ENCODE results near the gene CORO2A. TPM values are rescaled to one million over a fixed set of nuclear protein-coding genes. Genes with fewer than 3 reads are reported as not detected.

CORO2A gene
- total and polyA plus RNA-seq, 8 donors, result 2.8 to 26.7 (median 10.7) TPM

GRCh38 chr9:98201749-98202148 is 9.3 kb upstream of the CORO2A start:
- Histone ChIP-seq H3K36me3 (peaks cover 0 to 53% (median 32%) of the 10 kb centered on the region in 4 donors), H3K4me3 (no peak overlapping the region), H3K4me1 (peaks cover 8 to 10% (median 9%) of the 10 kb centered on the region in 4 donors), H3K27me3 (no peaks in the 10 kb centered on the region), H3K9me3 (no peaks in the 10 kb centered on the region), H3K27ac (no peak overlapping the region)
- intact Hi-C loops (cut with DNase I; ENCODE audit: low total_unique reads), result no loop called here
- WGBS, 5 donors, result 85 to 95% (median 92%) methylated on average over 6 to 7 of the region's 7 CpGs
- TF ChIP-seq POLR2AphosphoS5 (IDR thresholded peaks at IDR 0.05), result no peak
- TF ChIP-seq POLR2A (IDR thresholded peaks at IDR 0.05), result no peak
- TF ChIP-seq CTCF (IDR thresholded peaks at IDR 0.05), result no peak
- TF ChIP-seq EP300 (IDR thresholded peaks at IDR 0.05), result no peak
- no peak for DNase-seq

GRCh38 chr9:98201102-98201501 is 8.7 kb upstream of the CORO2A start:
- H3K4me1 ChIP-seq, result peaks cover 3 to 8% (median 7%) of the 10 kb centered on the region in 4 donors
- intact Hi-C loops (cut with DNase I; ENCODE audit: low total_unique reads), result no loop called here
- no peaks in the 10 kb centered on the region for H3K27me3 ChIP-seq
- no peak overlapping the region for H3K4me3 ChIP-seq
- H3K36me3 ChIP-seq, result peaks cover 0 to 53% (median 32%) of the 10 kb centered on the region in 4 donors
- no peak for DNase-seq
- WGBS, 5 donors, result 82 to 90% (median 87%) methylated on average over 5 to 6 of the region's 6 CpGs
- no peak overlapping the region for H3K27ac ChIP-seq
- TF ChIP-seq POLR2AphosphoS5 (IDR thresholded peaks at IDR 0.05) (no peak), POLR2A (IDR thresholded peaks at IDR 0.05) (no peak)
- H3K9me3 ChIP-seq, result no peaks in the 10 kb centered on the region

GRCh38 chr9:98199388-98200033 is 7.1 kb upstream of the CORO2A start:
- H3K4me3 ChIP-seq, result no peak overlapping the region
- DNase-seq, result no peak
- no peaks in the 10 kb centered on the region for H3K9me3 ChIP-seq
- WGBS, 5 donors, result 87 to 95% (median 93%) methylated on average over 20 of the region's 20 CpGs
- no peak overlapping the region for H3K27ac ChIP-seq
- intact Hi-C loops (cut with DNase I; ENCODE audit: low total_unique reads), result no loop called here
- no peaks in the 10 kb centered on the region for H3K4me1 ChIP-seq
- H3K27me3 ChIP-seq, result no peaks in the 10 kb centered on the region
- TF ChIP-seq POLR2AphosphoS5 (IDR thresholded peaks at IDR 0.05) (no peak), POLR2A (IDR thresholded peaks at IDR 0.05) (no peak), EP300 (IDR thresholded peaks at IDR 0.05) (no peak), CTCF (IDR thresholded peaks at IDR 0.05) (no peak)
- peaks cover 0 to 53% (median 32%) of the 10 kb centered on the region in 4 donors for H3K36me3 ChIP-seq

- TF ChIP-seq EP300 (IDR thresholded peaks at IDR 0.05) (no peak), POLR2A (IDR thresholded peaks at IDR 0.05) (no peak), CTCF (IDR thresholded peaks at IDR 0.05) (no peak), POLR2AphosphoS5 (IDR thresholded peaks at IDR 0.05) (no peak)
- intact Hi-C loops (cut with DNase I; ENCODE audit: low total_unique reads), result no loop called here
- no peak for DNase-seq
- Histone ChIP-seq H3K27ac (no peak overlapping the region), H3K4me1 (peaks cover 12 to 24% (median 20%) of the 10 kb centered on the region in 4 donors), H3K4me3 (no peak overlapping the region), H3K27me3 (no peaks in the 10 kb centered on the region), H3K36me3 (peaks cover 0 to 30% (median 18%) of the 10 kb centered on the region in 4 donors), H3K9me3 (no peaks in the 10 kb centered on the region)
- 79 to 100% (median 91%) methylated on average over 1 to 4 of the region's 4 CpGs for WGBS, 5 donors
Observed at GRCh38 chr9:98195671-98196070, 3.2 kb upstream of the CORO2A start.
